K562 (cell line): ENCODE measurements around the gene TIAL1. TPM values are rescaled to one million over a fixed set of nuclear protein-coding genes. Genes with fewer than 3 reads are reported as not detected.

Source experiments
- ATAC-seq: fragments of 200-7000 bp; cut with Tn5 transposase; 3 replicates; pipeline ENCODE4 v1.9.1; 2020; ENCODE audit warnings: moderate library complexity
- BruUV-seq: library from RNA; stranded (reverse); fragments of 400-500 nt; replicated peaks from 2 replicates; lab custom pipeline; 2021; lab: Mats Ljungman, UMichigan
- CTCF ChIA-PET: fragments of 300-600 bp; formaldehyde crosslinking; extraction: SDS; loops from one replicate; lab custom pipeline; 2021; ENCODE audit warnings: low intra/inter-chr PET ratio; lab: Yijun Ruan, JAX
- POLR2A ChIA-PET: fragments of 300-600, 350-650 bp; sonication (Branson Sonifier 250); formaldehyde crosslinking; extraction: SDS; loops from one replicate; lab custom pipeline; 2021; ENCODE audit warnings: antibody characterized with exemption, inconsistent platforms; lab: Yijun Ruan, JAX
- DNase-seq, 4 experiments: peaks; one replicate each; pipeline versions ENCODE4 v3.0.0 to v3.0.0-alpha.2; 2011 to 2018; ENCODE audit warnings: low spot score in 3 of 4, mixed read lengths in 3 of 4; ENCODE audit errors: extremely low read depth in 1 of 4
- FAIRE-seq: peaks from 2 replicates; lab custom pipeline; 2011; peaks lifted over from hg19 to GRCh38; lab: Jason Lieb, UNC
- H2AFZ ChIP-seq: 2 replicates; pipeline ENCODE4 v1.6.0; 2011; ENCODE audit warnings: low read depth, low read length, control low read depth, inconsistent platforms
- H3K27ac ChIP-seq: fragments of 200-600 bp; 3 replicates; pipeline ENCODE4 v1.8.0; 2011; ENCODE audit warnings: low read depth, mild to moderate bottlenecking, control low read depth, inconsistent platforms, low read length, moderate library complexity, mixed read lengths; ENCODE audit errors: extremely low read depth
- H3K27me3 ChIP-seq, 2 experiments: fragments of 300-600 bp in 1 of 2; 2 replicates in 1 of 2; 3 replicates in 1 of 2; pipeline versions ENCODE4 v1.6.0 to v1.8.0; 2011; ENCODE audit warnings: inconsistent platforms in 2 of 2, low read length in 2 of 2, mild to moderate bottlenecking in 1 of 2, mixed read lengths in 1 of 2, moderate library complexity in 1 of 2; ENCODE audit not compliant: control insufficient read depth in 2 of 2, insufficient read depth in 2 of 2
- H3K36me3 ChIP-seq: fragments of 300-600 bp; 3 replicates; pipeline ENCODE4 v1.8.0; 2011; ENCODE audit warnings: mild to moderate bottlenecking, low read length, inconsistent platforms; ENCODE audit not compliant: control insufficient read depth, insufficient read depth
- H3K4me1 ChIP-seq, 2 experiments: fragments of 200-600 bp in 1 of 2; replicated peaks in 1 of 2; 2 replicates in 1 of 2; 3 replicates in 1 of 2; pipeline versions ENCODE4 v1.5.1 to v1.8.0; 2011; ENCODE audit warnings: inconsistent platforms in 2 of 2, low read length in 2 of 2, mild to moderate bottlenecking in 1 of 2, mixed read lengths in 1 of 2, moderate library complexity in 1 of 2; ENCODE audit not compliant: control insufficient read depth in 2 of 2, insufficient read depth in 2 of 2
- H3K4me2 ChIP-seq: 2 replicates; pipeline ENCODE4 v1.6.1; 2011; ENCODE audit warnings: low read length, control low read depth, inconsistent platforms, mixed read lengths; ENCODE audit not compliant: insufficient read depth
- H3K4me3 ChIP-seq: fragments of 200-600 bp; sonication (generic), shearing (Covaris generic); 2 replicates; pipeline ENCODE4 v1.5.1; 2016; ENCODE audit warnings: control low read depth, inconsistent platforms
- H3K79me2 ChIP-seq: fragments of 200-600 bp; 3 replicates; pipeline ENCODE4 v1.8.0; 2011; ENCODE audit warnings: low read length, inconsistent platforms; ENCODE audit not compliant: control insufficient read depth, insufficient read depth
- H3K9ac ChIP-seq, 2 experiments: 2 replicates each; pipeline versions ENCODE4 v1.6.0 to v1.6.1; 2011; ENCODE audit warnings: low read depth in 2 of 2, low read length in 2 of 2, control low read depth in 1 of 2, inconsistent platforms in 1 of 2, mild to moderate bottlenecking in 1 of 2, mixed read lengths in 1 of 2; ENCODE audit not compliant: insufficient read depth in 1 of 2
- H3K9me1 ChIP-seq: one replicate; pipeline ENCODE4 v1.6.0; 2011; ENCODE audit warnings: inconsistent platforms, mild to moderate bottlenecking, low read length, moderate library complexity; ENCODE audit not compliant: control insufficient read depth, insufficient read depth
- H3K9me3 ChIP-seq: replicated peaks from 2 replicates; pipeline ENCODE4 v1.5.1; 2011; ENCODE audit warnings: low read depth, low read length, inconsistent platforms; ENCODE audit not compliant: control insufficient read depth, insufficient read depth
- H4K20me1 ChIP-seq: replicated peaks from 2 replicates; pipeline ENCODE4 v1.6.1; 2011; ENCODE audit warnings: low read length, inconsistent platforms, mixed read lengths; ENCODE audit not compliant: control insufficient read depth, insufficient read depth
- BCL6 ChIP-seq: fragments of 250-450 bp; sonication (Bioruptor Pico); IDR thresholded peaks from 2 replicates; pipeline ENCODE4 v1.4.0; 2020
- CAMTA2 ChIP-seq: fragments of 250-450 bp; sonication (Bioruptor Pico); conservative IDR thresholded peaks from 2 replicates; pipeline ENCODE4 v1.5.1; 2022
- E2F3 ChIP-seq: fragments of 250-450 bp; sonication (Bioruptor Pico); IDR thresholded peaks from 2 replicates; pipeline ENCODE4 v1.4.0; 2020; ENCODE audit warnings: mild to moderate bottlenecking
- FOSL1 ChIP-seq: fragments of 200-800 bp; sonication (Bioruptor generic); conservative IDR thresholded peaks from 2 replicates; pipeline ENCODE4 v1.6.1; 2016; ENCODE audit warnings: missing genetic modification characterization, missing compliant biosample characterization
- HNRNPUL1 ChIP-seq: fragments of 200-400 bp; formaldehyde crosslinking; IDR thresholded peaks from 2 replicates; pipeline ENCODE4 v1.6.1; 2017; ENCODE audit warnings: low read length
- IFI16 ChIP-seq: fragments of 250-450 bp; sonication (Bioruptor Pico); IDR thresholded peaks from 2 replicates; pipeline ENCODE4 v2.1.2; 2022; ENCODE audit warnings: mild to moderate bottlenecking, inconsistent platforms
- LCOR ChIP-seq: sonication (generic); formaldehyde crosslinking; IDR thresholded peaks from 2 replicates; pipeline ENCODE4 v1.8.0; 2022; ENCODE audit warnings: mild to moderate bottlenecking, missing genetic modification reagents
- MTF1 ChIP-seq: fragments of 250-450 bp; sonication (Bioruptor Pico); IDR thresholded peaks from 2 replicates; pipeline ENCODE4 v1.9.0; 2021; ENCODE audit warnings: moderate library complexity, mild to moderate bottlenecking, inconsistent platforms, borderline replicate concordance
- PRPF4 ChIP-seq: fragments of 200-400 bp; formaldehyde crosslinking; IDR thresholded peaks from one replicate; pipeline ENCODE4 v1.6.1; 2017; ENCODE audit warnings: low read length, low read depth, mild to moderate bottlenecking; ENCODE audit not compliant: insufficient read depth, poor library complexity, severe bottlenecking
- RBFOX2 ChIP-seq: fragments of 200-400 bp; formaldehyde crosslinking; IDR thresholded peaks from 2 replicates; pipeline ENCODE4 v1.6.1; 2017; ENCODE audit warnings: low read depth, mild to moderate bottlenecking, low read length, moderate library complexity
- SOX6 ChIP-seq: fragments of 450-650 bp; IDR thresholded peaks from 2 replicates; pipeline ENCODE4 v1.6.1; 2014; ENCODE audit warnings: mild to moderate bottlenecking
- ZBED1 ChIP-seq: IDR thresholded peaks from 2 replicates; pipeline ENCODE4 v1.6.1; 2014
- ZNF174 ChIP-seq: fragments of 250-450 bp; sonication (Bioruptor Pico); IDR thresholded peaks from 2 replicates; pipeline ENCODE4 v1.4.0; 2020; ENCODE audit warnings: mild to moderate bottlenecking
- WGBS: fragments of 100-300 bp; shearing (Covaris generic); methylation state at CpG from one replicate; pipeline ENCODE4 v1.1.6; 2016; ENCODE audit warnings: low coverage, mixed read lengths; ENCODE audit not compliant: insufficient coverage; ENCODE audit errors: missing lambda C conversion rate; 5-methylcytosine and 5-hydroxymethylcytosine counted together
- in situ Hi-C: fragments of 300-500 bp; cut with MboI; formaldehyde crosslinking; loops from 4 replicates; pipeline ENCODE4 v1.15.0; 2018; ENCODE audit warnings: inconsistent platforms, mixed read lengths
- intact Hi-C: fragments of 100-400 bp; cut with micrococcal nuclease; formaldehyde crosslinking; loops from 2 replicates; pipeline ENCODE4 v1.14.2; 2022
- polyA plus RNA-seq, 8 experiments: library from polyadenylated mRNA; depleted of rRNA in 4 of 8; stranded (reverse) in 5 of 8; unstranded in 3 of 8; fragments of >200 nt; fragmentation: Nextera tagmentation in 2 of 8; fragmentation: Illumina TruSeq in 1 of 8; extraction: Ambion mirVana in 2 of 8; extraction: Trizol in 1 of 8; gene quantifications; 2 replicates each; pipeline versions ENCODE4 v1.2.1 to v1.2.3, GENCODE V29; 2011 to 2014; ENCODE audit warnings: inconsistent platforms in 1 of 8, missing spikeins in 1 of 8
- total RNA-seq, 7 experiments: library from RNA; depleted of rRNA in 6 of 7; stranded (reverse); fragments of >200 nt in 6 of 7; fragmentation: Illumina TruSeq in 2 of 7; extraction: Trizol in 2 of 7; gene quantifications; 2 replicates each; pipeline versions ENCODE4 v1.2.1 to v1.2.3, GENCODE V29; 2011 to 2021; ENCODE audit warnings: low replicate concordance in 1 of 7
- TF ChIP-seq, protein P1 (sequence below): fragments of 250-450 bp; sonication (Bioruptor Pico); IDR thresholded peaks from 2 replicates; pipeline ENCODE4 v1.4.0; 2020; ENCODE audit warnings: mild to moderate bottlenecking, moderate library complexity, borderline replicate concordance

TIAL1 gene
- total and polyA plus RNA-seq, 9 of the 15 experiments (the other 6 are each of a cell fraction or from before 2014, with no cell fraction given), result 22.5 to 126 (median 58.2) TPM

- no peak for ATAC-seq
- WGBS, result 32% methylated on average over 5 of the region's 5 CpGs
- in situ Hi-C loops, result no loop called here
These were observed 17.9 kb upstream of the TIAL1 start for GRCh38 chr10:119614686-119615085.

More at GRCh38 chr10:119614686-119615085, 17.9 kb upstream of the TIAL1 start:
- CTCF ChIA-PET, result no interaction called here
- Histone ChIP-seq H2AFZ (no peak overlapping the region), H3K4me3 (no peak overlapping the region), H3K9me3 (no peaks in the 10 kb centered on the region), H3K9ac (no peak overlapping the region), H3K4me1 (peaks cover 0 to 8% of the 10 kb centered on the region in 2 experiments; a peak in 3 of 5 replicates), H4K20me1 (no peaks in the 10 kb centered on the region), H3K27ac (no peak overlapping the region), H3K79me2 (no peaks in the 10 kb centered on the region), H3K4me2 (no peak overlapping the region), H3K27me3 (no peaks in the 10 kb centered on the region), H3K9me1 (no peaks in the 10 kb centered on the region), H3K36me3 (no peaks in the 10 kb centered on the region)
- no peak for DNase-seq
- TF ChIP-seq, protein P1, sequence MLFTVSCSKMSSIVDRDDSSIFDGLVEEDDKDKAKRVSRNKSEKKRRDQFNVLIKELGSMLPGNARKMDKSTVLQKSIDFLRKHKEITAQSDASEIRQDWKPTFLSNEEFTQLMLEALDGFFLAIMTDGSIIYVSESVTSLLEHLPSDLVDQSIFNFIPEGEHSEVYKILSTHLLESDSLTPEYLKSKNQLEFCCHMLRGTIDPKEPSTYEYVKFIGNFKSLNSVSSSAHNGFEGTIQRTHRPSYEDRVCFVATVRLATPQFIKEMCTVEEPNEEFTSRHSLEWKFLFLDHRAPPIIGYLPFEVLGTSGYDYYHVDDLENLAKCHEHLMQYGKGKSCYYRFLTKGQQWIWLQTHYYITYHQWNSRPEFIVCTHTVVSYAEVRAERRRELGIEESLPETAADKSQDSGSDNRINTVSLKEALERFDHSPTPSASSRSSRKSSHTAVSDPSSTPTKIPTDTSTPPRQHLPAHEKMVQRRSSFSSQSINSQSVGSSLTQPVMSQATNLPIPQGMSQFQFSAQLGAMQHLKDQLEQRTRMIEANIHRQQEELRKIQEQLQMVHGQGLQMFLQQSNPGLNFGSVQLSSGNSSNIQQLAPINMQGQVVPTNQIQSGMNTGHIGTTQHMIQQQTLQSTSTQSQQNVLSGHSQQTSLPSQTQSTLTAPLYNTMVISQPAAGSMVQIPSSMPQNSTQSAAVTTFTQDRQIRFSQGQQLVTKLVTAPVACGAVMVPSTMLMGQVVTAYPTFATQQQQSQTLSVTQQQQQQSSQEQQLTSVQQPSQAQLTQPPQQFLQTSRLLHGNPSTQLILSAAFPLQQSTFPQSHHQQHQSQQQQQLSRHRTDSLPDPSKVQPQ (CRISPR knock-in tag), result no peak
- no peak for TF ChIP-seq ZNF174 (CRISPR knock-in tag)
- TF ChIP-seq ZBED1, result no peak
- TF ChIP-seq IFI16 (CRISPR knock-in tag), result no peak
- TF ChIP-seq LCOR, result no peak
- TF ChIP-seq SOX6, result no peak
- no peak for TF ChIP-seq E2F3 (CRISPR knock-in tag)
- TF ChIP-seq HNRNPUL1, result no peak
- no peak for TF ChIP-seq CAMTA2 (CRISPR knock-in tag)
- TF ChIP-seq MTF1 (CRISPR knock-in tag), result no peak
- no peak for TF ChIP-seq PRPF4
- no peak for TF ChIP-seq RBFOX2
- no peak for TF ChIP-seq BCL6 (CRISPR knock-in tag)
- no peak for TF ChIP-seq FOSL1 (tag)
- no TSS peak for BruUV-seq
- POLR2A ChIA-PET, result no interaction called here
- no peak for FAIRE-seq
- intact Hi-C loops, result loop anchor here (5.0 kb wide), 2 partner anchors 73 to 248 kb away; no protein-coding TSS in a partner anchor
